Upper lobe of left lung (tissue), 6 donors: Measurements from ENCODE around the gene PFAS. TPM values are rescaled to one million over a fixed set of nuclear protein-coding genes. Genes with fewer than 3 reads are reported as not detected.
"Not testable (repeated sequence)": the region's sequence is repeated elsewhere in the genome, so short reads cannot be mapped to it uniquely, and the experiment has no call there.

Experiments used
- ATAC-seq, 2 donors: fragments of 200-7000 bp; cut with Tn5 transposase; one replicate each; pipeline ENCODE4 v1.9.1; 2022; ENCODE audit warnings: mild to moderate bottlenecking in 2 of 2, moderate library complexity in 2 of 2; ENCODE audit not compliant: low FRiP score in 2 of 2
- DNase-seq, 2 donors: peaks; one replicate each; pipeline ENCODE4 v3.0.0-alpha.2; 2019 to 2020
- H3K27ac ChIP-seq, 4 donors: fragments of 200-600 bp; sonication (generic); one replicate each; pipeline ENCODE4 v1.5.1; 2016 to 2019
- H3K27me3 ChIP-seq, 4 donors: fragments of 200-600 bp; sonication (generic); one replicate each; pipeline ENCODE4 v1.5.1; 2017 to 2019
- H3K36me3 ChIP-seq, 4 donors: fragments of 200-600 bp; sonication (generic); one replicate each; pipeline ENCODE4 v1.5.1; 2016 to 2019
- H3K4me1 ChIP-seq, 4 donors: fragments of 200-600 bp; sonication (generic); one replicate each; pipeline ENCODE4 v1.5.1; 2018 to 2019
- H3K4me3 ChIP-seq, 4 donors: fragments of 200-600 bp; sonication (generic); one replicate each; pipeline ENCODE4 v1.5.1; 2017 to 2019; ENCODE audit warnings: mild to moderate bottlenecking in 2 of 4, moderate library complexity in 1 of 4
- H3K9me3 ChIP-seq, 4 donors: fragments of 200-600 bp; sonication (generic); one replicate each; pipeline ENCODE4 v1.5.1; 2018 to 2019
- CTCF ChIP-seq, 6 experiments: fragments of 450-650 bp in 4 of 6; fragments of 200-600 bp in 2 of 6; sonication (generic) in 2 of 6; IDR thresholded peaks; one replicate each; pipeline ENCODE4 v1.5.1; 2016 to 2019; ENCODE audit warnings: antibody characterized with exemption in 6 of 6
- EP300 ChIP-seq, 4 donors: sonication (generic); formaldehyde crosslinking; IDR thresholded peaks; one replicate each; pipeline ENCODE4 v1.5.1; 2017; ENCODE audit warnings: antibody characterized with exemption in 4 of 4, control low read depth in 2 of 4
- POLR2A ChIP-seq, 4 donors: fragments of 450-650 bp; IDR thresholded peaks; one replicate each; pipeline ENCODE4 v1.5.1; 2016 to 2017; ENCODE audit warnings: antibody characterized with exemption in 4 of 4, mild to moderate bottlenecking in 2 of 4
- POLR2AphosphoS5 ChIP-seq, 2 donors: sonication (generic); formaldehyde crosslinking; IDR thresholded peaks; one replicate each; pipeline ENCODE4 v1.5.1; 2017; ENCODE audit warnings: antibody characterized with exemption in 2 of 2
- WGBS, 2 donors: methylation state at CpG; one replicate each; pipeline ENCODE4 v1.1.5; 2017 to 2018; 5-methylcytosine and 5-hydroxymethylcytosine counted together
- total RNA-seq, 6 donors: library from RNA; depleted of rRNA in 4 of 6; stranded (reverse); fragments of >200 nt in 4 of 6; gene quantifications; one replicate each; pipeline versions ENCODE4 v1.1.0 to v1.2.1, GENCODE V29; 2016 to 2021
- donor health status: DM: no; HTN: no; CAD: no; lungs with moderate emphysema.
- donor health status: DM: no; HTN: yes; CAD: no; lungs with severe emphysema.

The PFAS gene
- total RNA-seq, 6 donors from 2014 or later: 11.9 to 60.8 (median 29.5) TPM

- no peak overlapping the region for H3K4me3 ChIP-seq
- TF ChIP-seq POLR2AphosphoS5 (IDR thresholded peaks at IDR 0.05) (no peak), CTCF (IDR thresholded peaks at IDR 0.05) (no peak), EP300 (IDR thresholded peaks at IDR 0.05) (no peak), POLR2A (IDR thresholded peaks at IDR 0.05) (no peak)
- H3K27ac ChIP-seq: no peak overlapping the region
- ATAC-seq (no peak), DNase-seq (no peak)
- no peaks in the 10 kb centered on the region for H3K9me3 ChIP-seq
- H3K27me3 ChIP-seq: no peaks in the 10 kb centered on the region
- 86 to 88% methylated on average over 4 of the region's 4 CpGs for WGBS, 2 donors
- H3K36me3 ChIP-seq: peaks cover 37 to 96% (median 73%) of the 10 kb centered on the region in 4 donors
- no peaks in the 10 kb centered on the region for H3K4me1 ChIP-seq
These were observed 11.2 kb upstream of the PFAS start for GRCh38 chr17:8237886-8238285.

DNA sequence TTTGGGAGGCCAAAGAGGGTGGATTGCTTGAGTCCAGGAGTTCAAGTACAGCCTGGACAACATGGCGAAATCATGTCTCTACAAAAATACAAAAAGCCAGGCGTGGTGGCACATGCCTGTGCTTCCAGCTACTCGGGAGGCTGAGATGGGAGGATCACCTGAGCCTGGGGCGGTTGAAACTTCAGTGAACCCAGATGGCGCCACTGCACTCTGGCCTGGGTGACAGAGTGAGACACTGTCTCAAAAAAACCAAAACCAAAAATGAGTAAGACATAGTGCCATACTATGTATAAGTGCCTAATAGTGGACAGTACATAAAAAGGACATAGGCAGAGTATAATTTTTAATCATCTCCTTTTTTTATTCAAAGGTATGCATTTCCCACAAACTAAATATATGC, 5.3 kb upstream of the PFAS start:
- 87 to 91% methylated on average over 5 of the region's 5 CpGs for WGBS, 2 donors
- no peaks in the 10 kb centered on the region for H3K9me3 ChIP-seq
- TF ChIP-seq POLR2AphosphoS5 (IDR thresholded peaks at IDR 0.05) (no peak), CTCF (IDR thresholded peaks at IDR 0.05) (no peak), POLR2A (IDR thresholded peaks at IDR 0.05) (no peak), EP300 (IDR thresholded peaks at IDR 0.05) (no peak)

DNA sequence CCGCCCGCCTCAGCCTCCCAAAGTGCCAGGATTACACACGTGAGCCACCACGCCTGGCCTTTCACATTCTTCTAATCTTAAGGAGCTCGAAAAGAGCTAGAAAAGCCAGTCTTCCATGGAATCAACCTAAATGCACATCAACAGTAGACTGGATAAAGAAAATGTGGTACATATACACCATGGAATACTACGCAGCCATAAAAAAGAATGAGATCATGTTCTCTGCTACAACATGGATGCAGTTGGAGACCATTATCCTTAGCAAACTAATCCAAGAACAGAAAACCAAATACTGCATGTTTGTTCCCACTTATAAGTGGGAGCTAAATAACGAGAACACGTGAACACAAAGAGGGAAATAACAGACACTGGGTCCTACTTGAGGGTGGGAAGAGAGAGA, 4.3 kb upstream of the PFAS start:
- no peak for ATAC-seq
- WGBS, 2 donors: 96 to 97% methylated on average over 8 of the region's 8 CpGs

More for the DNA sequence above, 5.3 kb upstream of the PFAS start:
- Histone ChIP-seq H3K4me3 (no peak overlapping the region), H3K27ac (no peak overlapping the region), H3K4me1 (peaks cover 0 to 12% (median 6%) of the 10 kb centered on the region in 4 donors), H3K27me3 (no peaks in the 10 kb centered on the region), H3K36me3 (peaks cover 12 to 45% (median 21%) of the 10 kb centered on the region in 4 donors)
- no peak for DNase-seq
- no peak for ATAC-seq

DNA sequence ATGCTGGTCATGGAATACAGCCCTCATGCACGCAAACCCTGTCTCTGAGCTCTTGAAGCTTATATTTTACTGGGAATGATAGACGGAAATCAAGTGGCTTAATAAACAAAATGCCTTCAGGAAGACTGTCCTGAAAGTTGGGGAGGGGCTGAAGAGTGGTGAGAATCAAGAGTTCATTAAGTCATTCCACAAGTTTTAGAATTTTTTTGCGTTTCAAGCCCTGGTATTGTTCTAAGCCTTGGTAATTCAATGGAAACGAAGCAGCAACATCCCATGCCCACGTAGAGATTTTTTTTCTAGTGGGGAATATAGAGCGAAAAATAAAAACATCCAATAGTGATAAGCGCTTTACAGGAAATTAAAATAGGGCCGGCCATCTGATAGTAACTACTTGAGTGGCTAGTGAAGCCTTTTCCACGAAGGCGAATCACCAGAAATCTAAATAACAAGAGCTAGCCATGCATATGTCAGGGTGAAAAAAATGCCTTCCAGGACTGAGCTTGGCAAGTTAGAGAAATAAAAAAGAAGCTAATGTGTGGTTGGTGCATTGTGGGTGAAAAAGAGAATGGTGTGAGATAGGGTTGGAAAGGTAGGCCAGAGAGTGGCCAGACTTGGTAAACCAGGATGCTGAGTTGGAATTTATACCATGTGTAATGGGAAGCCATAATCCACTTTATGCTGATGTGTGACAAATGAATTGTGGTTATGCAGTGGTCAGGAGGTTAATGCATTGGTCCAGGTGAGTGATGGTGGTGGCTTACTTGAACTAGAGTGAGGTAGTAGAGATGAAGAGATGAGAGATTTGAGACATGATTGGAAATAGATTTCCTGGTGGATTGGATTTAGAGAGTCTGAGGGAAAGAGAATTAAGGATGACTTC, 772 bp downstream of the PFAS start:
- H3K36me3 ChIP-seq: peaks cover 0 to 17% (median 5%) of the 10 kb centered on the region in 4 donors
- no peak for ATAC-seq
- no peaks in the 10 kb centered on the region for H3K9me3 ChIP-seq
- peaks cover 6 to 22% (median 15%) of the 10 kb centered on the region in 4 donors for H3K4me1 ChIP-seq
- TF ChIP-seq POLR2A (IDR thresholded peaks at IDR 0.05): no peak
- no peak for TF ChIP-seq POLR2AphosphoS5 (IDR thresholded peaks at IDR 0.05)
- TF ChIP-seq EP300 (IDR thresholded peaks at IDR 0.05): no peak
- TF ChIP-seq CTCF (IDR thresholded peaks at IDR 0.05): no peak
- no peak for DNase-seq
- 10 to 14% methylated on average over 10 of the region's 10 CpGs for WGBS, 2 donors
- H3K27me3 ChIP-seq: no peaks in the 10 kb centered on the region
- H3K4me3 ChIP-seq: peak overlapping the region; percentile 61 to 90 (median 73)
- H3K27ac ChIP-seq: peak overlapping the region; percentile 96 to 99 (median 98)

More for the DNA sequence above, 4.3 kb upstream of the PFAS start:
- peaks cover 3 to 18% (median 11%) of the 10 kb centered on the region in 4 donors for H3K4me1 ChIP-seq
- no peaks in the 10 kb centered on the region for H3K9me3 ChIP-seq
- H3K27ac ChIP-seq: no peak overlapping the region
- no peaks in the 10 kb centered on the region for H3K27me3 ChIP-seq
- no peak for TF ChIP-seq POLR2A (IDR thresholded peaks at IDR 0.05)
- no peak for TF ChIP-seq EP300 (IDR thresholded peaks at IDR 0.05)
- no peak for TF ChIP-seq CTCF (IDR thresholded peaks at IDR 0.05)
- TF ChIP-seq POLR2AphosphoS5 (IDR thresholded peaks at IDR 0.05): no peak
- no peak for DNase-seq
- no peak overlapping the region for H3K4me3 ChIP-seq
- H3K36me3 ChIP-seq: peaks cover 10 to 36% (median 15%) of the 10 kb centered on the region in 4 donors

- not testable (repeated sequence) for H3K27me3 ChIP-seq, DNase-seq, H3K27ac ChIP-seq, H3K4me3 ChIP-seq, ATAC-seq, H3K9me3 ChIP-seq
- 58 to 89% methylated on average over 2 of the region's 2 CpGs for WGBS, 2 donors
- peaks cover 0 to 27% (median 11%) of the 10 kb centered on the region in 4 donors for H3K36me3 ChIP-seq
- H3K4me1 ChIP-seq: peaks cover 6 to 22% (median 14%) of the 10 kb centered on the region in 4 donors
These were observed 2.3 kb downstream of the PFAS start for GRCh38 chr17:8251411-8251810.
